ENCODE data around the gene GLIS2. TPM values are rescaled to one million over a fixed set of nuclear protein-coding genes. Genes with fewer than 3 reads are reported as not detected.

Gene GLIS2
- total and polyA plus RNA-seq, 3 donors from 2014 or later, result 4.8 to 15.0 (median 6.7) TPM

- H3K27me3 ChIP-seq, result no peaks in the 10 kb centered on the region
- TF ChIP-seq POLR2A (IDR thresholded peaks at IDR 0.05) (no peak), CTCF (IDR thresholded peaks at IDR 0.05) (no peak)
- no peak overlapping the region for H3K27ac ChIP-seq
- peaks cover 7% of the 10 kb centered on the region for H3K4me1 ChIP-seq
- H3K36me3 ChIP-seq (ENCODE audit: low read depth, missing control alignments), result no peaks in the 10 kb centered on the region
- no peaks in the 10 kb centered on the region for H3K9me3 ChIP-seq
- WGBS, 2 donors, result 97 to 100% methylated on average over 4 of the region's 4 CpGs
- no peak for DNase-seq
- intact Hi-C loops (cut with DNase I; ENCODE audit: low total_unique reads), result no loop called here
- no peak overlapping the region for H3K4me3 ChIP-seq
Observed at GRCh38 chr16:4301177-4301576, 14.7 kb upstream of the GLIS2 start.

- no peaks in the 10 kb centered on the region for H3K36me3 ChIP-seq (ENCODE audit: low read depth, missing control alignments)
- WGBS, 2 donors, result 96 to 98% methylated on average over 6 of the region's 6 CpGs
- no peak overlapping the region for H3K4me3 ChIP-seq
- intact Hi-C loops (cut with DNase I; ENCODE audit: low total_unique reads), result no loop called here
- H3K9me3 ChIP-seq, result no peaks in the 10 kb centered on the region
- TF ChIP-seq CTCF (IDR thresholded peaks at IDR 0.05) (no peak), POLR2A (IDR thresholded peaks at IDR 0.05) (no peak)
- no peak for DNase-seq
- H3K4me1 ChIP-seq, result peaks cover 12% of the 10 kb centered on the region
- H3K27ac ChIP-seq, result no peak overlapping the region
- H3K27me3 ChIP-seq, result no peaks in the 10 kb centered on the region
Observed at GRCh38 chr16:4301968-4302367, 13.9 kb upstream of the GLIS2 start.

GRCh38 chr16:4303973-4304372, 11.9 kb upstream of the GLIS2 start:
- H3K27me3 ChIP-seq, result no peaks in the 10 kb centered on the region
- H3K27ac ChIP-seq, result no peak overlapping the region
- H3K4me3 ChIP-seq, result no peak overlapping the region
- TF ChIP-seq CTCF (IDR thresholded peaks at IDR 0.05) (no peak), POLR2A (IDR thresholded peaks at IDR 0.05) (no peak)
- no peaks in the 10 kb centered on the region for H3K9me3 ChIP-seq
- intact Hi-C loops (cut with DNase I; ENCODE audit: low total_unique reads), result no loop called here
- H3K36me3 ChIP-seq (ENCODE audit: low read depth, missing control alignments), result no peaks in the 10 kb centered on the region
- no peak for DNase-seq
- 85 to 88% methylated on average over 13 of the region's 13 CpGs for WGBS, 2 donors
- H3K4me1 ChIP-seq, result peaks cover 11% of the 10 kb centered on the region

DNA sequence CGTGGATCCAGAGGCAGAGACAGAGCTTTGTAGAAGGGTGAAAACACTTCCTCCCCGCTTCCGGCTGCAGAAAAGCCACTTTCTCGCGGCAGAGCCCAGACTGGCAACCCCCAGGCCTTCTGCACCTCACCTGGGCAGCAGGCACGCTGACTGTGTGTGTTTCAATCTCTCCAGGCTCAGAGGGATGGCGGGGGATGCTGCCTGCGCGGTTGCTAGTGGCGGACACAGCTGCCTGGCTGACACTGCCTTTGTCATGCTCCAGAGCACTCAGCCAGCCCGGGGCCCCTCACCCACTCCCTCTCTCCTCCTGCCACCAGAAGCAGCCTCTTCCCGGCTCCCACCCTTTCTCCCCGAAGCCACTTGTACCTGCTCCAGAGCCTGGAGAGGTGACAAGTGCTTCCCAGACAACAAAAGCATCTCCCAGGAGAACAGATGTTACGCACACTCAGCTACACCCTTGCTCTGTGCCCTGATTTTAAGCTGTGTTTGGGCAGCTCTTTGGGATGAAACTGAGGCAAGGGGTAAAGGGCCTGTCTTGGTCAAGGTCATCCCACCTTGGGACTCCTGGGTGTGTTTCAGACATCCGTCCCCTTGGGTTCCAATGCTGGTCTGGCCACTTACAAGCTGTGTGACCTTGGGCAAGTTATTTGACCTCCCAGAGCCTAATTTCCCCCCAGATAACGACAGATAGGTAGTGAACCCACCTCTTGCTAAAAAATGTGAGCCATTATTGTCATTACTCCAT, 9.2 kb upstream of the GLIS2 start:
- peaks cover 6% of the 10 kb centered on the region for H3K4me1 ChIP-seq
- peak overlapping the region; percentile 56 to 59 for H3K4me3 ChIP-seq
- no peak for TF ChIP-seq POLR2A (IDR thresholded peaks at IDR 0.05)
- no peak for TF ChIP-seq CTCF (IDR thresholded peaks at IDR 0.05)
- H3K27me3 ChIP-seq, result no peaks in the 10 kb centered on the region
- no peaks in the 10 kb centered on the region for H3K9me3 ChIP-seq
- H3K27ac ChIP-seq, result peak overlapping the region in 1 of 2 donors; percentile 82
- WGBS, 2 donors, result 67 to 78% methylated on average over 9 to 16 of the region's 16 CpGs
- intact Hi-C loops (cut with DNase I; ENCODE audit: low total_unique reads), result no loop called here
- no peaks in the 10 kb centered on the region for H3K36me3 ChIP-seq (ENCODE audit: low read depth, missing control alignments)
- no peak for DNase-seq

Measured in testis (tissue), 3 donors.